Panc1 (cell line): ENCODE results near the gene SLC4A2. TPM values are rescaled to one million over a fixed set of nuclear protein-coding genes. Genes with fewer than 3 reads are reported as not detected.

Source experiments
- ATAC-seq: fragments of 200-7000 bp; cut with Tn5 transposase; 2 replicates; pipeline ENCODE4 v1.9.1; 2020; ENCODE audit warnings: mild to moderate bottlenecking, moderate library complexity
- BruUV-seq: library from RNA; stranded (reverse); fragments of 400-500 nt; replicated peaks from 2 replicates; lab custom pipeline; 2021; lab: Mats Ljungman, UMichigan
- CTCF ChIA-PET: fragments of 300-600 bp; sonication (Branson Sonifier 250); formaldehyde crosslinking; loops from one replicate; lab custom pipeline; 2022; ENCODE audit warnings: antibody characterized with exemption; lab: Charles Lee
- POLR2A ChIA-PET: fragments of 300-600 bp; sonication (Branson Sonifier 250); formaldehyde crosslinking; loops from one replicate; lab custom pipeline; 2022; ENCODE audit warnings: antibody characterized with exemption; lab: Charles Lee
- DNase-seq: peaks from one replicate; pipeline ENCODE4 v3.0.0-alpha.2; 2010; ENCODE audit warnings: low read depth, low spot score
- H3K27ac ChIP-seq: 2 replicates; pipeline ENCODE4 v1.5.1; 2011; ENCODE audit warnings: mild to moderate bottlenecking, low read length, inconsistent platforms
- H3K27me3 ChIP-seq: fragments of 200-500 bp; sonication (Bioruptor generic); 2 replicates; pipeline ENCODE4 v1.6.0; 2014; ENCODE audit warnings: low read length, inconsistent platforms; ENCODE audit not compliant: control insufficient read depth, insufficient read depth
- H3K36me3 ChIP-seq: fragments of 200-500 bp; sonication (Bioruptor generic); 2 replicates; pipeline ENCODE4 v1.5.1; 2014; ENCODE audit warnings: inconsistent platforms, mild to moderate bottlenecking, low read length, moderate library complexity; ENCODE audit not compliant: control insufficient read depth, insufficient read depth
- H3K4me1 ChIP-seq: 2 replicates; pipeline ENCODE4 v1.5.1; 2011; ENCODE audit warnings: inconsistent platforms, mild to moderate bottlenecking, low read length, moderate library complexity; ENCODE audit not compliant: control insufficient read depth, insufficient read depth
- H3K4me3 ChIP-seq, 2 experiments: 2 replicates each; pipeline ENCODE4 v1.5.1; 2011 to 2012; ENCODE audit warnings: low read depth in 2 of 2, low read length in 2 of 2, mild to moderate bottlenecking in 2 of 2, inconsistent platforms in 1 of 2, moderate library complexity in 1 of 2
- H3K9me3 ChIP-seq: fragments of 200-500 bp; sonication (Bioruptor generic); 2 replicates; pipeline ENCODE4 v1.5.1; 2014; ENCODE audit warnings: low read depth, mild to moderate bottlenecking, inconsistent platforms, low read length, moderate library complexity; ENCODE audit not compliant: control insufficient read depth, insufficient read depth
- POLR2AphosphoS5 ChIP-seq: IDR thresholded peaks from 2 replicates; pipeline ENCODE4 v1.6.1; 2012; ENCODE audit warnings: mild to moderate bottlenecking, low read depth, low read length, moderate library complexity
- SIN3A ChIP-seq: IDR thresholded peaks from 2 replicates; pipeline ENCODE4 v1.6.1; 2012; ENCODE audit warnings: low read depth, mild to moderate bottlenecking, low read length, moderate library complexity, borderline replicate concordance; ENCODE audit not compliant: insufficient read depth
- TCF7L2 ChIP-seq: IDR thresholded peaks from 2 replicates; pipeline ENCODE4 v1.6.1; 2011; ENCODE audit warnings: mild to moderate bottlenecking, low read depth, low read length, inconsistent platforms
- in situ Hi-C: cut with HindIII; loops from 2 replicates; pipeline ENCODE4 v1.10.0; 2016; ENCODE audit warnings: low sequenced_read_pairs, low pct_unique_long_range_greater_than_20kb
- intact Hi-C: fragments of 100-400 bp; cut with micrococcal nuclease; formaldehyde crosslinking; loops from one replicate; pipeline ENCODE4 v1.10.0; 2022; ENCODE audit not compliant: unreplicated experiment
- total RNA-seq: library from RNA; stranded (reverse); gene quantifications from one replicate; pipeline ENCODE4 v1.2.1, GENCODE V29; 2021; ENCODE audit not compliant: unreplicated experiment
- TF ChIP-seq, protein P1 (sequence below): fragments of 450-650 bp; IDR thresholded peaks from 2 replicates; pipeline ENCODE4 v1.5.1; 2017; ENCODE audit warnings: mild to moderate bottlenecking
- TF ChIP-seq, protein P2 (sequence below), 2 experiments: IDR thresholded peaks; 2 replicates each; pipeline ENCODE4 v1.6.1; 2011 to 2012; ENCODE audit warnings: low read depth in 2 of 2, control low read depth in 1 of 2, low read length in 1 of 2, mild to moderate bottlenecking in 1 of 2, moderate library complexity in 1 of 2; ENCODE audit not compliant: insufficient read depth in 1 of 2

SLC4A2 gene
- total RNA-seq, 1 experiment from 2014 or later, result 580 TPM

DNA sequence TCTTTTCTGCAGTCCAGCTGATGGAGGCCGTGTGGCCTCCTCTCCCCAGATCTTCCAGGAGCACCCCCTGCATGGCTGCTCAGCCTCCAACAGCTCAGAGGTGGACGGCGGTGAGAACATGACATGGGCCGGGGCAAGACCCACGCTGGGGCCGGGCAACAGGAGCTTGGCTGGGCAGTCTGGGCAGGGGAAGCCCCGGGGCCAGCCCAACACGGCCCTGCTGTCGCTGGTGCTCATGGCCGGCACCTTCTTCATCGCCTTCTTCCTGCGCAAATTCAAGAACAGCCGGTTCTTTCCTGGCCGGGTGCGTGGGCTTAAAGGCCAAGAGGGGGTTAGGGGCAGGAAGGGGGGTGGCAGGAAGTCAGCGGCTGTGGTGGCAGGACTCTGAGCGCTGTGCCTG lies 14.6 kb downstream of the SLC4A2 start:
- no TSS peak for BruUV-seq
- Histone ChIP-seq H3K4me3 (no peak overlapping the region), H3K36me3 (peaks cover 4% of the 10 kb centered on the region; the same call in 1 of the 2 replicates), H3K27ac (no peak overlapping the region), H3K9me3 (no peaks in the 10 kb centered on the region), H3K27me3 (no peaks in the 10 kb centered on the region), H3K4me1 (peaks cover 37% of the 10 kb centered on the region)
- intact Hi-C loops (no loop called here), in situ Hi-C loops (no loop called here)
- TF ChIP-seq TCF7L2 (no peak), SIN3A (no peak), POLR2AphosphoS5 (no peak)
- TF ChIP-seq, protein P1, sequence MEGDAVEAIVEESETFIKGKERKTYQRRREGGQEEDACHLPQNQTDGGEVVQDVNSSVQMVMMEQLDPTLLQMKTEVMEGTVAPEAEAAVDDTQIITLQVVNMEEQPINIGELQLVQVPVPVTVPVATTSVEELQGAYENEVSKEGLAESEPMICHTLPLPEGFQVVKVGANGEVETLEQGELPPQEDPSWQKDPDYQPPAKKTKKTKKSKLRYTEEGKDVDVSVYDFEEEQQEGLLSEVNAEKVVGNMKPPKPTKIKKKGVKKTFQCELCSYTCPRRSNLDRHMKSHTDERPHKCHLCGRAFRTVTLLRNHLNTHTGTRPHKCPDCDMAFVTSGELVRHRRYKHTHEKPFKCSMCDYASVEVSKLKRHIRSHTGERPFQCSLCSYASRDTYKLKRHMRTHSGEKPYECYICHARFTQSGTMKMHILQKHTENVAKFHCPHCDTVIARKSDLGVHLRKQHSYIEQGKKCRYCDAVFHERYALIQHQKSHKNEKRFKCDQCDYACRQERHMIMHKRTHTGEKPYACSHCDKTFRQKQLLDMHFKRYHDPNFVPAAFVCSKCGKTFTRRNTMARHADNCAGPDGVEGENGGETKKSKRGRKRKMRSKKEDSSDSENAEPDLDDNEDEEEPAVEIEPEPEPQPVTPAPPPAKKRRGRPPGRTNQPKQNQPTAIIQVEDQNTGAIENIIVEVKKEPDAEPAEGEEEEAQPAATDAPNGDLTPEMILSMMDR, result no peak
- TF ChIP-seq, protein P2, sequence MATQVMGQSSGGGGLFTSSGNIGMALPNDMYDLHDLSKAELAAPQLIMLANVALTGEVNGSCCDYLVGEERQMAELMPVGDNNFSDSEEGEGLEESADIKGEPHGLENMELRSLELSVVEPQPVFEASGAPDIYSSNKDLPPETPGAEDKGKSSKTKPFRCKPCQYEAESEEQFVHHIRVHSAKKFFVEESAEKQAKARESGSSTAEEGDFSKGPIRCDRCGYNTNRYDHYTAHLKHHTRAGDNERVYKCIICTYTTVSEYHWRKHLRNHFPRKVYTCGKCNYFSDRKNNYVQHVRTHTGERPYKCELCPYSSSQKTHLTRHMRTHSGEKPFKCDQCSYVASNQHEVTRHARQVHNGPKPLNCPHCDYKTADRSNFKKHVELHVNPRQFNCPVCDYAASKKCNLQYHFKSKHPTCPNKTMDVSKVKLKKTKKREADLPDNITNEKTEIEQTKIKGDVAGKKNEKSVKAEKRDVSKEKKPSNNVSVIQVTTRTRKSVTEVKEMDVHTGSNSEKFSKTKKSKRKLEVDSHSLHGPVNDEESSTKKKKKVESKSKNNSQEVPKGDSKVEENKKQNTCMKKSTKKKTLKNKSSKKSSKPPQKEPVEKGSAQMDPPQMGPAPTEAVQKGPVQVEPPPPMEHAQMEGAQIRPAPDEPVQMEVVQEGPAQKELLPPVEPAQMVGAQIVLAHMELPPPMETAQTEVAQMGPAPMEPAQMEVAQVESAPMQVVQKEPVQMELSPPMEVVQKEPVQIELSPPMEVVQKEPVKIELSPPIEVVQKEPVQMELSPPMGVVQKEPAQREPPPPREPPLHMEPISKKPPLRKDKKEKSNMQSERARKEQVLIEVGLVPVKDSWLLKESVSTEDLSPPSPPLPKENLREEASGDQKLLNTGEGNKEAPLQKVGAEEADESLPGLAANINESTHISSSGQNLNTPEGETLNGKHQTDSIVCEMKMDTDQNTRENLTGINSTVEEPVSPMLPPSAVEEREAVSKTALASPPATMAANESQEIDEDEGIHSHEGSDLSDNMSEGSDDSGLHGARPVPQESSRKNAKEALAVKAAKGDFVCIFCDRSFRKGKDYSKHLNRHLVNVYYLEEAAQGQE (IDR thresholded peaks at IDR 0.05; ENCODE audit: insufficient read depth in 1 of 2, low read depth in 2 of 2, low read length in 1 of 2), result no peak
- ATAC-seq (no peak), DNase-seq (no peak)
- ChIA-PET CTCF (interaction anchor here (0.7 kb wide), 1 partner anchor 12 kb away, joined by 3 read pairs; no protein-coding TSS in a partner anchor), POLR2A (no interaction called here)

DNA sequence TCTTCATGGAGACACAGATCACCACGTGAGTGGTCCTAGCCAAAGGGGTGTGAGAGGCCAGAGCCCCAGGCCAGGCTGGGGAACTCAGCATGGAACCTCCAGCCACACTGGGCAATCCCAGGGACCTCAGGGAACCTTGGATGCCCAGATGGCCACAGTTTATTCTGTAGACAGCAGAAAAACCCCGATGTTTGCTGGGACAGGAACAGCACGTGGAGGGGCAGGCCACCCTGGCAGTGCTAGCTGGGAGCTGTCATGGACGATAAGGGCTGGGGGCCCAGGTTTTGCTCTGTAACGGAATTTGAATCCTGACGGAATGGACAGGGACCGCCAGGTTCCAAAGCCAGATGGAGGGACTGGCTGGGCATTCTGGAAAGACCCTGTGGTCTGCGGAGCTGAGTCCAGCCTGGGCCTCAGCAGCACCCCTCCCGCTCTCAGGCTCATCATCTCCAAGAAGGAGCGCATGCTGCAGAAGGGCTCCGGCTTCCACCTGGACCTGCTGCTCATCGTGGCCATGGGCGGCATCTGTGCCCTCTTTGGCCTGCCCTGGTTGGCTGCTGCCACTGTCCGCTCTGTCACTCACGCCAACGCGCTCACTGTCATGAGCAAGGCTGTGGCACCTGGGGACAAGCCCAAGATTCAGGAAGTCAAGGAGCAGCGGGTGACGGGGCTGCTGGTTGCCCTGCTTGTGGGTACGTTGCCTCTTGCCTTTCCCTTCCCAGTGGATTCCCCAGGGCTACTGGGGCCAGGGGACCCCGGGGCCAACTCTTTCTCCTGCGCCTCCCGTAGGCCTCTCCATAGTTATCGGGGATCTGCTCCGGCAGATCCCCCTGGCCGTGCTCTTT lies 15.7 kb downstream of the SLC4A2 start:
- TF ChIP-seq, protein P2 (IDR thresholded peaks at IDR 0.05; ENCODE audit: insufficient read depth in 1 of 2, low read depth in 2 of 2, low read length in 1 of 2), result no peak
- TF ChIP-seq TCF7L2 (no peak), POLR2AphosphoS5 (no peak; the same call in 1 of the 2 replicates), SIN3A (no peak)
- TF ChIP-seq, protein P1, result no peak
- Histone ChIP-seq H3K9me3 (no peaks in the 10 kb centered on the region), H3K4me1 (peaks cover 44% of the 10 kb centered on the region), H3K27me3 (no peaks in the 10 kb centered on the region), H3K4me3 (no peak overlapping the region), H3K27ac (no peak overlapping the region), H3K36me3 (peaks cover 3% of the 10 kb centered on the region; the same call in 1 of the 2 replicates)
- CTCF ChIA-PET, result no interaction called here
- in situ Hi-C loops (no loop called here), intact Hi-C loops (loop anchor here (5.0 kb wide), 1 partner anchor 37 kb away; no protein-coding TSS in a partner anchor)
- no peak for ATAC-seq
- no TSS peak for BruUV-seq
- POLR2A ChIA-PET, result no interaction called here
- DNase-seq, result no peak
